ENCODE measurements around the gene OPRD1. TPM values are rescaled to one million over a fixed set of nuclear protein-coding genes. Genes with fewer than 3 reads are reported as not detected.
A peak's percentile ranks its signal among the peaks of the same experiment; 100 is the strongest.
"Not testable (repeated sequence)": the region's sequence is repeated elsewhere in the genome, so short reads cannot be mapped to it uniquely, and the experiment has no call there.

Gene OPRD1
- not detected for total RNA-seq

- ATAC-seq = no peak
Measured at GRCh38 chr1:28811766-28812668, at the start of gene OPRD1. Gene OPRD1 (plus strand): TSS chr1:28812170. CDS start chr1:28812384, 214 bp downstream.

- ATAC-seq = no peak
Measured at GRCh38 chr1:28766532-28767183, 45.3 kb upstream of the OPRD1 start.

GRCh38 chr1:28770601-28771165, 41.3 kb upstream of the OPRD1 start:
- no peak for ATAC-seq

GRCh38 chr1:28771921-28772320, 40.0 kb upstream of the OPRD1 start:
- ATAC-seq = not testable (repeated sequence)

GRCh38 chr1:28773105-28773504, 38.9 kb upstream of the OPRD1 start:
- no peak for ATAC-seq

- ATAC-seq = peak; percentile 92
Measured at GRCh38 chr1:28775121-28775942, 36.6 kb upstream of the OPRD1 start.

GRCh38 chr1:28776341-28776740, 35.6 kb upstream of the OPRD1 start:
- ATAC-seq = no peak

- no peak for ATAC-seq
Measured at GRCh38 chr1:28778021-28778420, 33.9 kb upstream of the OPRD1 start.

GRCh38 chr1:28779751-28780408, 32.1 kb upstream of the OPRD1 start:
- ATAC-seq = no peak

- ATAC-seq = no peak
Measured at GRCh38 chr1:28781305-28781704, 30.7 kb upstream of the OPRD1 start.

- no peak for ATAC-seq
Measured at GRCh38 chr1:28782011-28782410, 30.0 kb upstream of the OPRD1 start.

GRCh38 chr1:28783363-28783762, 28.6 kb upstream of the OPRD1 start:
- ATAC-seq = no peak

GRCh38 chr1:28789412-28789811, 22.6 kb upstream of the OPRD1 start:
- ATAC-seq = no peak

GRCh38 chr1:28789816-28790215, 22.2 kb upstream of the OPRD1 start:
- ATAC-seq = no peak

GRCh38 chr1:28790377-28791035, 21.5 kb upstream of the OPRD1 start:
- ATAC-seq = no peak

- not testable (repeated sequence) for ATAC-seq
Measured at GRCh38 chr1:28791929-28792328, 20.0 kb upstream of the OPRD1 start.

GRCh38 chr1:28792644-28793121, 19.3 kb upstream of the OPRD1 start:
- ATAC-seq = no peak

- not testable (repeated sequence) for ATAC-seq
Measured at GRCh38 chr1:28794582-28794981, 17.4 kb upstream of the OPRD1 start.

- no peak for ATAC-seq
Measured at GRCh38 chr1:28796352-28797211, 15.4 kb upstream of the OPRD1 start.

- no peak for ATAC-seq
Measured at GRCh38 chr1:28800324-28800723, 11.6 kb upstream of the OPRD1 start.
